ENCODE data around the gene GPT2. TPM values are rescaled to one million over a fixed set of nuclear protein-coding genes. Genes with fewer than 3 reads are reported as not detected.

The GPT2 gene
- total RNA-seq, 1 donor from 2014 or later, result 15.7 TPM

GRCh38 chr16:46962629-46963028, 78.5 kb downstream of the GPT2 start:
- Histone ChIP-seq H3K27me3 (ENCODE audit: control insufficient read depth in 3 of 3, insufficient read depth in 3 of 3, low read length in 3 of 3) (no peaks in the 10 kb centered on the region), H3K9me3 (ENCODE audit: control insufficient read depth in 3 of 3, low read length in 3 of 3) (no peaks in the 10 kb centered on the region), H3K4me1 (ENCODE audit: control insufficient read depth in 3 of 3, insufficient read depth in 3 of 3, low read length in 3 of 3) (peaks cover 10 to 13% (median 12%) of the 10 kb centered on the region in 3 donors), H3K27ac (ENCODE audit: low read depth, low read length) (peak overlapping the region; percentile 15), H3K36me3 (ENCODE audit: control insufficient read depth in 3 of 3, insufficient read depth in 3 of 3, low read length in 3 of 3) (peaks cover 47 to 77% (median 65%) of the 10 kb centered on the region in 3 donors), H3K4me3 (ENCODE audit: low read length in 3 of 3) (no peak overlapping the region), H3K9ac (ENCODE audit: low read depth in 1 of 3, low read length in 3 of 3) (no peak overlapping the region)

GRCh38 chr16:46968063-46968435, 83.9 kb downstream of the GPT2 start:
- H3K27me3 ChIP-seq (ENCODE audit: control insufficient read depth in 3 of 3, insufficient read depth in 3 of 3, low read length in 3 of 3), result no peaks in the 10 kb centered on the region
- no peaks in the 10 kb centered on the region for H3K9me3 ChIP-seq (ENCODE audit: control insufficient read depth in 3 of 3, low read length in 3 of 3)
- no peak overlapping the region for H3K4me3 ChIP-seq (ENCODE audit: low read length in 3 of 3)
- H3K36me3 ChIP-seq (ENCODE audit: control insufficient read depth in 3 of 3, insufficient read depth in 3 of 3, low read length in 3 of 3), result peaks cover 46 to 55% (median 50%) of the 10 kb centered on the region in 3 donors
- no peak overlapping the region for H3K9ac ChIP-seq (ENCODE audit: low read depth in 1 of 3, low read length in 3 of 3)
- peaks cover 15 to 27% (median 19%) of the 10 kb centered on the region in 3 donors for H3K4me1 ChIP-seq (ENCODE audit: control insufficient read depth in 3 of 3, insufficient read depth in 3 of 3, low read length in 3 of 3)
- H3K27ac ChIP-seq (ENCODE audit: low read depth, low read length), result no peak overlapping the region

GRCh38 chr16:46970089-46970488, 85.9 kb downstream of the GPT2 start:
- H3K9me3 ChIP-seq (ENCODE audit: control insufficient read depth in 3 of 3, low read length in 3 of 3), result no peaks in the 10 kb centered on the region
- no peak overlapping the region for H3K9ac ChIP-seq (ENCODE audit: low read depth in 1 of 3, low read length in 3 of 3)
- peaks cover 34 to 37% (median 34%) of the 10 kb centered on the region in 3 donors for H3K36me3 ChIP-seq (ENCODE audit: control insufficient read depth in 3 of 3, insufficient read depth in 3 of 3, low read length in 3 of 3)
- no peak overlapping the region for H3K27ac ChIP-seq (ENCODE audit: low read depth, low read length)
- no peaks in the 10 kb centered on the region for H3K27me3 ChIP-seq (ENCODE audit: control insufficient read depth in 3 of 3, insufficient read depth in 3 of 3, low read length in 3 of 3)
- peaks cover 19 to 35% (median 24%) of the 10 kb centered on the region in 3 donors for H3K4me1 ChIP-seq (ENCODE audit: control insufficient read depth in 3 of 3, insufficient read depth in 3 of 3, low read length in 3 of 3)
- H3K4me3 ChIP-seq (ENCODE audit: low read length in 3 of 3), result no peak overlapping the region

DNA sequence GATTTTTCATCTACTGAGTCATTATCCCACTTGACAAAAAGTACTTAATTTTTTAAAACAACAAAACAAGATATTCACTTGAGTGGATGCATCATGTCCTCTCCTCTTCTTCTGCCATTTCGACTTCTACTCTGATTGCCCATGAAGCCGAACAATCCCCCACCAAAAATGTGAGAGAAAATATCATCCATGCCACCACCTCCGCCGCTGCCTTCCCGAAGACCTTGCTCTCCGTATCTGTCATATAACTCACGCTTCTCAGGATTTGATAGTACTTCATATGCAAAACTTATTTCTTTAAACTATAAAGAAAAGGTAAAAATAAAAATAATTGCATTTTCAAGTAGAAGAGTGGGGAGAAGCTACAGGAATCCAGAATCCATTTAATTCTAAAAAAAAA, 87.1 kb downstream of the GPT2 start:
- peaks cover 19 to 35% (median 24%) of the 10 kb centered on the region in 3 donors for H3K4me1 ChIP-seq (ENCODE audit: control insufficient read depth in 3 of 3, insufficient read depth in 3 of 3, low read length in 3 of 3)
- no peak overlapping the region for H3K9ac ChIP-seq (ENCODE audit: low read depth in 1 of 3, low read length in 3 of 3)
- no peaks in the 10 kb centered on the region for H3K9me3 ChIP-seq (ENCODE audit: control insufficient read depth in 3 of 3, low read length in 3 of 3)
- no peak overlapping the region for H3K27ac ChIP-seq (ENCODE audit: low read depth, low read length)
- no peaks in the 10 kb centered on the region for H3K27me3 ChIP-seq (ENCODE audit: control insufficient read depth in 3 of 3, insufficient read depth in 3 of 3, low read length in 3 of 3)
- no peak overlapping the region for H3K4me3 ChIP-seq (ENCODE audit: low read length in 3 of 3)
- H3K36me3 ChIP-seq (ENCODE audit: control insufficient read depth in 3 of 3, insufficient read depth in 3 of 3, low read length in 3 of 3), result peaks cover 24 to 28% (median 24%) of the 10 kb centered on the region in 3 donors

GRCh38 chr16:46972429-46973206, 88.5 kb downstream of the GPT2 start:
- no peaks in the 10 kb centered on the region for H3K9me3 ChIP-seq (ENCODE audit: control insufficient read depth in 3 of 3, low read length in 3 of 3)
- peaks cover 19 to 35% (median 27%) of the 10 kb centered on the region in 3 donors for H3K4me1 ChIP-seq (ENCODE audit: control insufficient read depth in 3 of 3, insufficient read depth in 3 of 3, low read length in 3 of 3)
- peak overlapping the region; percentile 85 to 94 (median 88) for H3K9ac ChIP-seq (ENCODE audit: low read depth in 1 of 3, low read length in 3 of 3)
- peak overlapping the region; percentile 66 to 90 (median 82) for H3K4me3 ChIP-seq (ENCODE audit: low read length in 3 of 3)
- H3K27me3 ChIP-seq (ENCODE audit: control insufficient read depth in 3 of 3, insufficient read depth in 3 of 3, low read length in 3 of 3), result no peaks in the 10 kb centered on the region
- peak overlapping the region; percentile 92 for H3K27ac ChIP-seq (ENCODE audit: low read depth, low read length)
- peaks cover 12 to 14% (median 12%) of the 10 kb centered on the region in 3 donors for H3K36me3 ChIP-seq (ENCODE audit: control insufficient read depth in 3 of 3, insufficient read depth in 3 of 3, low read length in 3 of 3)

DNA sequence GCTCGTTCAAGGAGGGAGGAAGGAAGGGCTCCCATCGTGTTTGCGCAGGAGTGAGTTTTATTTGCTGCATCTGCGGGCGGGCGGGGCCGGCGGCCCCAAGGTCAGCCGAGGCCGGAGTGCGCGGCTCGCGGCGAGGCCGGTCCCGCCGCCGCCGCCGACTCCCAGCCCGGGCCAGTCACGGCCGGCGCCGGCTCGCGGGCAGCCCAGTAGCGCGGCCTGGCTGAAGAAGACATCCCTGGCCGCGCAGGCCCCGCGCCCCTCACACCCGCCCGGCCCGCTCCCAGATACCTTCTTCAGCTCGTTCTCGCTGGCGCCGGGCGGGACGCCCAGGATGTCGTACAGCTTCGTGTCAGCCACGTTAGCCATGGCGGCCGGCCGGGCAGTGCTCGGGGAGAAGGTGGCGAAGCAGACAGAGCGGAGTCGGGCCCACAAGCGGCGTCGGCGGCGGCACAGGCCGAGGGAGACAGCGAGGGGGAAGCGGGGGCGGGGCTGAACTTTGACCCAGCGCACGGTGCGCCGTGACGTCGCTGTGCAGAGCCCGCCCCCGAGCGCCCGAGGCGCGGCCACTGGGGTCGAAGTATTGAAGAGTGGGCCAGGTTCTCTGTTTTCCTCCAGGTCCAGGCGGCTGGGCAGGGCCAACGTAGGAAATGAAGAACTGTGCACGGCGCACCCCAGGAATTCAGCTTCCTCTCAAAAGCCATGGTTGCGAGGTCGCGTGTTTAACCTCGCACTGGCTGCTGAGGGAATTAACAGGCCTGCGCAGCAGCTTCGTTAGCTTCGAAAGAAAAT, 89.2 kb downstream of the GPT2 start, which contains the start of gene DNAJA2:
Gene DNAJA2, minus strand, starts transcription at position 468 of the 789 bp plus-strand sequence. Its CDS starts 102 bp downstream, at position 366.
- H3K4me1 ChIP-seq (ENCODE audit: control insufficient read depth in 3 of 3, insufficient read depth in 3 of 3, low read length in 3 of 3), result peaks cover 19 to 35% (median 27%) of the 10 kb centered on the region in 3 donors
- H3K9me3 ChIP-seq (ENCODE audit: control insufficient read depth in 3 of 3, low read length in 3 of 3), result no peaks in the 10 kb centered on the region
- peak within 1 kb of the TSS; percentile 92 for H3K27ac ChIP-seq (ENCODE audit: low read depth, low read length)
- H3K4me3 ChIP-seq (ENCODE audit: low read length in 3 of 3), result peak within 1 kb of the TSS; percentile 66 to 90 (median 82)
- H3K36me3 ChIP-seq (ENCODE audit: control insufficient read depth in 3 of 3, insufficient read depth in 3 of 3, low read length in 3 of 3), result peaks cover 9 to 10% (median 9%) of the 10 kb centered on the region in 3 donors
- no peaks in the 10 kb centered on the region for H3K27me3 ChIP-seq (ENCODE audit: control insufficient read depth in 3 of 3, insufficient read depth in 3 of 3, low read length in 3 of 3)
- peak within 1 kb of the TSS; percentile 85 to 97 (median 94) for H3K9ac ChIP-seq (ENCODE audit: low read depth in 1 of 3, low read length in 3 of 3)

GRCh38 chr16:46973996-46974324, 89.8 kb downstream of the GPT2 start:
- Histone ChIP-seq H3K4me3 (ENCODE audit: low read length in 3 of 3) (peak overlapping the region; percentile 66 to 82 (median 82)), H3K27me3 (ENCODE audit: control insufficient read depth in 3 of 3, insufficient read depth in 3 of 3, low read length in 3 of 3) (no peaks in the 10 kb centered on the region), H3K4me1 (ENCODE audit: control insufficient read depth in 3 of 3, insufficient read depth in 3 of 3, low read length in 3 of 3) (peaks cover 16 to 35% (median 24%) of the 10 kb centered on the region in 3 donors), H3K27ac (ENCODE audit: low read depth, low read length) (peak overlapping the region; percentile 92), H3K36me3 (ENCODE audit: control insufficient read depth in 3 of 3, insufficient read depth in 3 of 3, low read length in 3 of 3) (peaks cover 4% of the 10 kb centered on the region in 3 donors), H3K9ac (ENCODE audit: low read depth in 1 of 3, low read length in 3 of 3) (peak overlapping the region; percentile 85 to 97 (median 94)), H3K9me3 (ENCODE audit: control insufficient read depth in 3 of 3, low read length in 3 of 3) (no peaks in the 10 kb centered on the region)

DNA sequence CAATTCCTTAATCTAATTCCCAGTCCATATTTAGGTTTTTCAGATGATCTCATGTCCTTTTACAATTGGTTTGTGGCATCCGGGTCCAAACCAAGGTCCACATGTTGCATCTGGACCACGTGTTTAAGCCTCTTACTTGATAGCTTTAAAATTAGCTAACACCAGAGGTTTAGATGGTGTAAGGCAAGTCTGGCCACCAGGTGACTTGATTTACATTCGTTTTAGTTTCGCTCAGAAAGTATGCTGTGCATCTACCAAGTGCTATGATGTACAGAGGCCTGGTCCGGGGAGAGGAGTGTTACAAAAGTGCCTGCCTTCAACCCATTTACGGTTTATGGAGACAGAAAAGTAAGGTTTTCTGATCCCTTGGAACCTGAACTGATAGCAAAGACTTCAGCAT, 90.2 kb downstream of the GPT2 start:
- Histone ChIP-seq H3K27ac (ENCODE audit: low read depth, low read length) (peak overlapping the region; percentile 92), H3K9ac (ENCODE audit: low read depth in 1 of 3, low read length in 3 of 3) (peak overlapping the region; percentile 85 to 97 (median 94)), H3K36me3 (ENCODE audit: control insufficient read depth in 3 of 3, insufficient read depth in 3 of 3, low read length in 3 of 3) (peaks cover 1 to 4% (median 4%) of the 10 kb centered on the region in 3 donors), H3K4me1 (ENCODE audit: control insufficient read depth in 3 of 3, insufficient read depth in 3 of 3, low read length in 3 of 3) (peaks cover 14 to 32% (median 21%) of the 10 kb centered on the region in 3 donors), H3K27me3 (ENCODE audit: control insufficient read depth in 3 of 3, insufficient read depth in 3 of 3, low read length in 3 of 3) (no peaks in the 10 kb centered on the region), H3K4me3 (ENCODE audit: low read length in 3 of 3) (peak overlapping the region; percentile 66 to 82 (median 82)), H3K9me3 (ENCODE audit: control insufficient read depth in 3 of 3, low read length in 3 of 3) (no peaks in the 10 kb centered on the region)

DNA sequence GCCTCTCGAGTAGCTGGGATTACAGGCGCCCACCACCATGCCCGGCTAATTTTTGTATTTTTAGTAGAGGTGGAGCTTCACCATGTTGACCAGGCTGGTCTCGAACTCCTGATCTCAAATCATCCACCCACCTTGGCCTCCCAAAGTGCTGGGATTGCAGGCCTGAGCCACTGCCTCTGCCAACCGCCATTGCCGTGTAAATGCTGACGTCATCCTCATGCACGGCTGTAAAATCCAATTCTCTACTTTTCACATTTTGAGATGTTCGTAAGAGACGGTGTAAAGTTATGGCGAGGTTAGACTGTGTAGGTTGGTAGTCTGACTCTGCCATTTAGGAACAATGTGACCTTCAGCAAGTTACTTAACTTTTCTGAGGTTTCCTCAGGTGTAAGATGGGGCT, 91.0 kb downstream of the GPT2 start:
- H3K9ac ChIP-seq (ENCODE audit: low read depth in 1 of 3, low read length in 3 of 3), result no peak overlapping the region
- H3K9me3 ChIP-seq (ENCODE audit: control insufficient read depth in 3 of 3, low read length in 3 of 3), result no peaks in the 10 kb centered on the region
- H3K4me1 ChIP-seq (ENCODE audit: control insufficient read depth in 3 of 3, insufficient read depth in 3 of 3, low read length in 3 of 3), result peaks cover 11 to 24% (median 19%) of the 10 kb centered on the region in 3 donors
- H3K4me3 ChIP-seq (ENCODE audit: low read length in 3 of 3), result no peak overlapping the region
- no peaks in the 10 kb centered on the region for H3K27me3 ChIP-seq (ENCODE audit: control insufficient read depth in 3 of 3, insufficient read depth in 3 of 3, low read length in 3 of 3)
- no peak overlapping the region for H3K27ac ChIP-seq (ENCODE audit: low read depth, low read length)
- H3K36me3 ChIP-seq (ENCODE audit: control insufficient read depth in 3 of 3, insufficient read depth in 3 of 3, low read length in 3 of 3), result peaks cover 0 to 4% (median 4%) of the 10 kb centered on the region in 3 donors

All from skeletal muscle tissue (tissue), 4 donors.